WTC11 (cell line): ENCODE data around the gene RBM4.

Experiments
- CTCF ChIP-seq: fragments of 200-600 bp; IDR thresholded peaks from 2 replicates; pipeline ENCODE4 v1.8.0; 2022; ENCODE audit warnings: antibody characterized with exemption
- ZNF671 ChIP-seq: fragments of 250-450 bp; sonication (Bioruptor Pico); IDR thresholded peaks from 2 replicates; pipeline ENCODE4 v1.8.0; 2021; ENCODE audit warnings: mild to moderate bottlenecking

- TF ChIP-seq CTCF (no peak), ZNF671 (CRISPR knock-in tag) (no peak)
These were observed 53.9 kb downstream of the RBM4 start for GRCh38 chr11:66692446-66692845.
